ENCODE results near the gene MINDY1. TPM values are rescaled to one million over a fixed set of nuclear protein-coding genes. Genes with fewer than 3 reads are reported as not detected.

Gene MINDY1
- total and polyA plus RNA-seq, 7 experiments from 2014 or later: 12.8 to 53.4 (median 29.9) TPM

DNA sequence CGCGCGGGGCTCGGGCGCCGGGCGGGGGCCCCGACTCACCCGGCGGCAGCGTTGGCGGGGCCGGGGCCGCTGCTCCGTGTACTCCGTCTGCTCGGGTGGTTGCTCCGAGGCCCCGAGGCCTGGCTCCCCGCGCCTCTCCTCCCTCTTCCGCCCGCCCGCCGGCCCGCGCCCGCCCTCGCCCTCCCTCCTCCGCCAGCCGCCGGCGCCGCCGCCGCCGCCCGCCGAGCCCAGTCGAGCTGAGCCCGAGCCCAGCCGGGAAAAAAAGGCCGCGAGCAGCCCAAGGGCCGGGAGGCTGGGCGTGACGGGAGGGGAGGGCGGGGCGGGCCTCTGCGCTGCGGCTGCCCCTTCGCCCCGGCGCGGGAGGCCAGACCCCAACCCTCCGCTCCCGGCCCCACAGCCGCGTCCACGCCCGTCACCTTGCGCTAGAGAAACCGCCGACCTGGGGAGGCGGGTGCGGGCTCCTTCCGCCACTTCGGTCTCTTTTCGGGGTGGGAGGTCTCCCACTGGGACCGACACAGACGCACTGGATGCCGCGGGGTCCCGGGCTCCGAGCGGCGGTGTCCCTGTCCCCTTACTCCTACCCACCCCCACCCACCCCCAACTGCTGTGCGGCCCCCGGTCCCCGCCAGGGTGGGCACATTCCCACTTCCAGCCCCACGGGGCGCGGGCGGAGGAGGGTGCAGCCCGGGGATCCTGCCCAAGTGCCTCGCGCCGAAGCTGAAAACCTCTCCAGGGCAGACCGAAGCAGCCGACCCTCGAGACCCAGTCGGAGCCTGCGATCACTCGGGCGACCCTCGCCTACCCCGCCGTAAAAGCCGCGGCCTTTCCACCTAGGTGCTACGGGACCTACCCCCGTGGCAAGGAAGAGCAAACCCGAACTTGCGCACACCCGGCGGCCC, 31.9 kb downstream of the MINDY1 start, which contains the start of gene CERS2:
Gene CERS2, minus strand, starts transcription at position 256 of the 899 bp plus-strand sequence. CDS start 5,745 bp downstream, outside the sequence.
- peak within 1 kb of the TSS; percentile 86 to 94 (median 91) for H3K27ac Mint-ChIP-seq
- H3K4me1 ChIP-seq (ENCODE audit: control insufficient read depth in 2 of 2, insufficient read depth in 2 of 2, low read length in 2 of 2): peaks cover 48 to 62% of the 10 kb centered on the region in 2 donors
- no peaks in the 10 kb centered on the region for H3K27me3 ChIP-seq (ENCODE audit: control insufficient read depth in 2 of 2, insufficient read depth in 2 of 2, low read length in 2 of 2)
- ChIA-PET POLR2A (interaction anchor here (0.5 to 5.2 kb wide), 9 partner anchors 12 to 411 kb away, joined by 3 to 31 read pairs (median 4); partner anchors contain the start of gene MINDY1), CTCF (interaction anchor here (1.2 to 1.4 kb wide), 3 partner anchors 28 to 277 kb away, joined by 3 to 5 read pairs (median 3); partner anchors contain the start of gene MINDY1)
- intact Hi-C loops (cut with micrococcal nuclease): loop anchor here (1.0 to 10.0 kb wide), 7 partner anchors 31 to 490 kb away; partner anchors contain the start of genes ENSA (in 2 of the 2), GOLPH3L (in 1 of the 2), MINDY1 (in 1 of the 2) and SETDB1 (in 1 of the 2)
- peaks cover 0 to 2% (median 0%) of the 10 kb centered on the region in 5 donors for H3K36me3 Mint-ChIP-seq
- H3K27ac ChIP-seq (ENCODE audit: low read depth, low read length): peak within 1 kb of the TSS; percentile 92
- peak within 1 kb of the TSS; percentile 83 to 94 (median 89) for H3K4me3 Mint-ChIP-seq
- no peaks in the 10 kb centered on the region for H3K9me3 Mint-ChIP-seq
- H3K4me3 ChIP-seq (ENCODE audit: low read length): peak within 1 kb of the TSS; percentile 82
- DNase-seq: peak; percentile 72 to 84 (median 77)
- peaks cover 0 to 4% (median 0%) of the 10 kb centered on the region in 3 experiments for H3K36me3 ChIP-seq (ENCODE audit: control insufficient read depth in 2 of 3, insufficient read depth in 3 of 3, low read length in 3 of 3)
- peak; percentile 77 for ATAC-seq
- H3K4me1 Mint-ChIP-seq: peaks cover 36 to 82% (median 74%) of the 10 kb centered on the region in 7 donors
- no peaks in the 10 kb centered on the region for H3K9me3 ChIP-seq (ENCODE audit: control insufficient read depth in 2 of 3, low read length in 3 of 3)
- no peaks in the 10 kb centered on the region for H3K27me3 Mint-ChIP-seq

DNA sequence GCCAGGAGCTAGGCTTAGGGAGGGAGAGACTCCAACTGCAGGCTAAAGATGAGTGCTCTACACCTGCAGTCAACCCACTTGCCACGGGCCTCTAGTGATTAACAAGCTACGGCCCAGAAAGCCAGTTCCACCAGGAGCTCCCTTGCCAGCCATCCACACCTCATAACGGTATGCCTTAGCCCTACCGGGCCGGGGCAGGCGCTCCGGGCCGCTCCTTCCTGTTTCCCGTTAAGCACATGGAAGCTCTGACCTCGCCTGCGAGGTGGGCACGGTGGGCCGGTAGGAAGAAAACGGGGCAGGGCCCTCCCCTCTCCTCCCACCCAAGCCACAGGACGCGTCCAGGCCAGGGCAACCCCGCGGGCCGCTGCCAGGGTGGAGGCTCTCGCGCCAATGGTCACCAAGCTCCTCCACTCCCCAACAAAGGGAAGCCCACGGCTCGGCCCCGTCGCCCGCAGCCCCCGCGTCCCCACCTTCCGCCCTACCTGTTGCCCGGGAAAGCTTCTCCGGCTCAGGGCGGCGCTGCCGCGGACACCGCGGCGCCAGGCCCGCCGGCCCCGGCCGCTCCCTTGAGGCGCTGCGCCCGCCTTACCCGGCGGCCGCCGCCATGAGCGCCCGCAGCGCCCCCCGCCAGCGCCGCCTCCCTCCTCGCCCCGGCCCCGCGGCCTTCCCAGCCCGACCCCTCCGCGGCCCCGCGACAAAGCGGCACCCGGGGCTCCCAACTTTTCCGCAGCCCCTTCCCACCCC, 32.7 kb downstream of the MINDY1 start:
- peak overlapping the region; percentile 82 for H3K4me3 ChIP-seq (ENCODE audit: low read length)
- peak; percentile 47 for ATAC-seq

DNA sequence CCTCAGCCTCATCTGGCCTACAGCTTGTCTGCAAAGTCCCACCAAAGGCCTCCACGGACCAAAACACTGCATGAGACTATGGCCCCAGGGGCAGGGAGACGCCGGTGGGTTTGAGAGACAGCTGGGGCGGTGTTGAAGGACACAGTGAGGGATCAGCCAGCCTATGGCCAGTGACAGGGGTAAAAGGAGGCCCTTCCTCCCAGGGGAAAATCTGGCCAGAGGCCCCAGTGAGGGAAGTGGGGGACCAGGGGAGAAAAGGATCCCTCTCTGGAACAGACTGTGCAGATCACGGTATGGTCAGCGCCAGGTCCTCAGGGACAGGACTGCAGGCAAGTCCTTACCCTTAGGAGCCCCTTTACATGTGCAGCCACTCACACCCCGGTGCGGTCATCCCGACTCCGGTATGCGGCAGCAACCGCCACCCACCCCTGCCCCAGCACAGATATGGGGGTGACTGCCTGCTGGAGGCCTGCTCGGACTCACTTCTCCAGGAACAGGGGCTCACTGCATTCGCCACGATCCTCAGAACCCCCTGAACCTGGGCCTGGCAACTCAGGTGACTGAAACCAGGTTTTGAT, 33.4 kb downstream of the MINDY1 start:
- H3K4me3 ChIP-seq (ENCODE audit: low read length): peak overlapping the region; percentile 82
- H3K36me3 ChIP-seq (ENCODE audit: control insufficient read depth in 2 of 3, insufficient read depth in 3 of 3, low read length in 3 of 3): peaks cover 0 to 12% (median 0%) of the 10 kb centered on the region in 3 experiments
- intact Hi-C loops (cut with micrococcal nuclease): loop anchor here (10.0 kb wide), 2 partner anchors 409 to 489 kb away; partner anchors contain the start of gene TARS2 (in 1 of the 2)
- H3K9me3 ChIP-seq (ENCODE audit: control insufficient read depth in 2 of 3, low read length in 3 of 3): no peaks in the 10 kb centered on the region
- peaks cover 42 to 52% of the 10 kb centered on the region in 2 donors for H3K4me1 ChIP-seq (ENCODE audit: control insufficient read depth in 2 of 2, insufficient read depth in 2 of 2, low read length in 2 of 2)
- no peaks in the 10 kb centered on the region for H3K9me3 Mint-ChIP-seq
- POLR2A ChIA-PET: interaction anchor here (0.7 to 5.2 kb wide), 10 partner anchors 14 to 158 kb away, joined by 3 to 31 read pairs (median 3); partner anchors contain the start of genes C1orf56 and MINDY1
- peak overlapping the region; percentile 92 for H3K27ac ChIP-seq (ENCODE audit: low read depth, low read length)
- ATAC-seq (no peak), DNase-seq (peak in 1 of 9 donors; percentile 43)
- peak overlapping the region; percentile 85 to 94 (median 90) for H3K27ac Mint-ChIP-seq
- peaks cover 36 to 72% (median 67%) of the 10 kb centered on the region in 7 donors for H3K4me1 Mint-ChIP-seq
- no peaks in the 10 kb centered on the region for H3K27me3 Mint-ChIP-seq
- CTCF ChIA-PET: interaction anchor here (0.7 to 1.2 kb wide), 3 partner anchors 51 to 279 kb away, joined by 3 to 4 read pairs (median 3); no protein-coding TSS in a partner anchor
- peaks cover 0 to 6% (median 4%) of the 10 kb centered on the region in 5 donors for H3K36me3 Mint-ChIP-seq
- no peaks in the 10 kb centered on the region for H3K27me3 ChIP-seq (ENCODE audit: control insufficient read depth in 2 of 2, insufficient read depth in 2 of 2, low read length in 2 of 2)
- H3K4me3 Mint-ChIP-seq: peak overlapping the region; percentile 83 to 94 (median 89)

More for the DNA sequence above, 32.7 kb downstream of the MINDY1 start:
- Mint-ChIP-seq H3K36me3 (peaks cover 0 to 2% (median 0%) of the 10 kb centered on the region in 5 donors), H3K27ac (peak overlapping the region; percentile 85 to 94 (median 90)), H3K4me1 (peaks cover 36 to 74% (median 69%) of the 10 kb centered on the region in 7 donors), H3K27me3 (no peaks in the 10 kb centered on the region), H3K4me3 (peak overlapping the region; percentile 83 to 94 (median 89)), H3K9me3 (no peaks in the 10 kb centered on the region)
- peak; percentile 21 to 53 (median 38) for DNase-seq
- H3K27me3 ChIP-seq (ENCODE audit: control insufficient read depth in 2 of 2, insufficient read depth in 2 of 2, low read length in 2 of 2): no peaks in the 10 kb centered on the region
- CTCF ChIA-PET: interaction anchor here (0.7 to 1.3 kb wide), 4 partner anchors 33 to 278 kb away, joined by 3 to 4 read pairs (median 3); partner anchors contain the start of gene MINDY1
- H3K36me3 ChIP-seq (ENCODE audit: control insufficient read depth in 2 of 3, insufficient read depth in 3 of 3, low read length in 3 of 3): peaks cover 0 to 5% (median 0%) of the 10 kb centered on the region in 3 experiments
- no peaks in the 10 kb centered on the region for H3K9me3 ChIP-seq (ENCODE audit: control insufficient read depth in 2 of 3, low read length in 3 of 3)
- POLR2A ChIA-PET: interaction anchor here (0.5 to 5.2 kb wide), 15 partner anchors 11 to 410 kb away, joined by 3 to 31 read pairs (median 3); partner anchors contain the start of genes C1orf56 and MINDY1
- H3K27ac ChIP-seq (ENCODE audit: low read depth, low read length): peak overlapping the region; percentile 92
- intact Hi-C loops (cut with micrococcal nuclease): loop anchor here (1.0 to 10.0 kb wide), 6 partner anchors 32 to 489 kb away; partner anchors contain the start of genes ENSA (in 2 of the 2), MINDY1 (in 1 of the 2), SETDB1 (in 1 of the 2) and TARS2 (in 1 of the 2)
- peaks cover 44 to 55% of the 10 kb centered on the region in 2 donors for H3K4me1 ChIP-seq (ENCODE audit: control insufficient read depth in 2 of 2, insufficient read depth in 2 of 2, low read length in 2 of 2)

- no peaks in the 10 kb centered on the region for H3K9me3 Mint-ChIP-seq
- Histone ChIP-seq H3K9me3 (ENCODE audit: control insufficient read depth in 2 of 3, low read length in 3 of 3) (no peaks in the 10 kb centered on the region), H3K36me3 (ENCODE audit: control insufficient read depth in 2 of 3, insufficient read depth in 3 of 3, low read length in 3 of 3) (peaks cover 2 to 20% (median 3%) of the 10 kb centered on the region in 3 experiments), H3K27ac (ENCODE audit: low read depth, low read length) (peak overlapping the region; percentile 92), H3K4me1 (ENCODE audit: control insufficient read depth in 2 of 2, insufficient read depth in 2 of 2, low read length in 2 of 2) (peaks cover 39 to 43% of the 10 kb centered on the region in 2 donors), H3K27me3 (ENCODE audit: control insufficient read depth in 2 of 2, insufficient read depth in 2 of 2, low read length in 2 of 2) (no peaks in the 10 kb centered on the region), H3K4me3 (ENCODE audit: low read length) (peak overlapping the region; percentile 82)
- H3K4me3 Mint-ChIP-seq: peak overlapping the region; percentile 83 to 94 (median 89)
- CTCF ChIA-PET: interaction anchor here (0.6 kb wide), 1 partner anchor 30 kb away, joined by 3 read pairs; no protein-coding TSS in a partner anchor
- peaks cover 0 to 13% (median 10%) of the 10 kb centered on the region in 5 donors for H3K36me3 Mint-ChIP-seq
- no peak for ATAC-seq
- H3K27me3 Mint-ChIP-seq: no peaks in the 10 kb centered on the region
- POLR2A ChIA-PET: no interaction called here
- peaks cover 33 to 67% (median 61%) of the 10 kb centered on the region in 7 donors for H3K4me1 Mint-ChIP-seq
- intact Hi-C loops (cut with micrococcal nuclease): loop anchor here (10.0 kb wide), 2 partner anchors 408 to 488 kb away; partner anchors contain the start of gene TARS2 (in 1 of the 2)
- no peak for DNase-seq
- peak overlapping the region; percentile 85 to 94 (median 90) for H3K27ac Mint-ChIP-seq
Measured at GRCh38 chr1:150972417-150972940, 34.2 kb downstream of the MINDY1 start.

DNA sequence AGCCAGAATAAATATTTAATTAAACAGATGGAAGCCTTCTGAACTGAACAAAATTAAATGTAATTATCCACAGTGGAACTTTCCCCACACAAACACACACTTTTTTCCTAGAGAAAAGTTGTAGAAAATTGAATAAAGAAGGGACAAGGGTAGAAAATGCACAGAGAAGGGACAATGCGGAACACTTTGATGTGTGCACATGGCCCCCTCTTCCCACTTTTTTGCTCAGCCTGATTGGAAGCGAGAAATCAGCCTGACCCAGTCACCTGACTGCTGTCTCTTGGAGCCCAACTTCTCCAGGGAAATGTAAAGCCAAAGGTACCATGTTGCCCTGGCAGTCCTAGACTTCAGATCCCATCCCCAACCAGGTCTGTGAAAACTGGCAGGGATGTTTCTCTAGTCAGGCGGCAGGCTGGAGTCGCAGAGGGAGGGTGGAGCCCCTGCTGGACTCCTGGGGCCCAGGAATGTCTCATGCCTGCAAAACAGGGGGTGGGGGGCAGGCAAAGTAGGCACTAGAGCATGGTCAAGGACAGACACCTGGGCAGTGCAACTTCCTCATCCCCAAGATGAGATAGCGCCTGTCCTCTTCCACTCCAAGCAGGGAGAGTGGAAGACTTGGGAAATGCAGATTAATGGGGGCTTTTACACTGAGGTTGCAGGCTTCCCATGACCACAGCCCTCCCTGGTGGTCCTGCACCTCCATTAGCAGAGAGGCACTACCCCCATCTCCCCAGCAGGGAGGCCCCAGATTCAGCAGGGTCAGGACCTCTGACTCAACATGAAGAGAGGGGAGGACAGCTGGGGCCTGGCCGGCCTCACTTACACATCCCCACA, 34.9 kb downstream of the MINDY1 start:
- H3K36me3 Mint-ChIP-seq: peaks cover under 1 to 19% (median 11%) of the 10 kb centered on the region in 5 donors
- peak overlapping the region; percentile 83 to 94 (median 89) for H3K4me3 Mint-ChIP-seq
- H3K27me3 Mint-ChIP-seq: no peaks in the 10 kb centered on the region
- Histone ChIP-seq H3K4me1 (ENCODE audit: control insufficient read depth in 2 of 2, insufficient read depth in 2 of 2, low read length in 2 of 2) (peaks cover 32 to 37% of the 10 kb centered on the region in 2 donors), H3K36me3 (ENCODE audit: control insufficient read depth in 2 of 3, insufficient read depth in 3 of 3, low read length in 3 of 3) (peaks cover 9 to 27% (median 10%) of the 10 kb centered on the region in 3 experiments), H3K9me3 (ENCODE audit: control insufficient read depth in 2 of 3, low read length in 3 of 3) (no peaks in the 10 kb centered on the region), H3K4me3 (ENCODE audit: low read length) (no peak overlapping the region), H3K27ac (ENCODE audit: low read depth, low read length) (peak overlapping the region; percentile 92), H3K27me3 (ENCODE audit: control insufficient read depth in 2 of 2, insufficient read depth in 2 of 2, low read length in 2 of 2) (no peaks in the 10 kb centered on the region)
- peak overlapping the region; percentile 85 to 94 (median 90) for H3K27ac Mint-ChIP-seq
- CTCF ChIA-PET: interaction anchor here (0.6 kb wide), 1 partner anchor 30 kb away, joined by 3 read pairs; no protein-coding TSS in a partner anchor
- POLR2A ChIA-PET: interaction anchor here (1.6 kb wide), 1 partner anchor 46 kb away, joined by 3 read pairs; the partner anchor contains the start of gene SETDB1
- DNase-seq (no peak), ATAC-seq (no peak)
- H3K4me1 Mint-ChIP-seq: peaks cover 26 to 60% (median 55%) of the 10 kb centered on the region in 7 donors
- intact Hi-C loops (cut with micrococcal nuclease): loop anchor here (10.0 kb wide), 2 partner anchors 407 to 487 kb away; partner anchors contain the start of gene TARS2 (in 1 of the 2)
- H3K9me3 Mint-ChIP-seq: no peaks in the 10 kb centered on the region

All from naive thymus-derived CD4-positive, alpha-beta T cell (primary cell).